ENCODE measurements around the gene EFL1.
"Not testable (repeated sequence)": the region's sequence is repeated elsewhere in the genome, so short reads cannot be mapped to it uniquely, and the experiment has no call there.

Gene EFL1

DNA sequence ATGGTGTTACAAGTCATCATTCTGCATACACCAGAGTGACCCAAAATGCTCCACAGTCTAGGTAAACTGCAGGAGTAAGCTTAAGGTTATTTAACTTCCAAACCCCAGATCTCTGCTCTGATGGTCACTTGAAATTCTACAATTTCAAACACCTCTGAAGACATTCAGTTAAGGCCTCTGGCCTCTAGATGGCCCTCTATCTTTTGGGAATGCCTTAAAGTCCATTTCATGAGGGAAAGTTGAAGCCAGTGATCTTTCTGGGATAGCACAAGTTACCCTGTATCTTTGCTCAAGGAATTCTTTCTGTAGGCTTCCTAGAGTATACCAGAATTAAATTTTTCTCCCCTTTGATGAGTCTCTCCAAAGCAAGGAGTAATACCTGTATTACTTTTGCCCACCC lies 18.7 kb upstream of the EFL1 start:
- not testable (repeated sequence) for DNase-seq (ENCODE audit: low spot score)

DNA sequence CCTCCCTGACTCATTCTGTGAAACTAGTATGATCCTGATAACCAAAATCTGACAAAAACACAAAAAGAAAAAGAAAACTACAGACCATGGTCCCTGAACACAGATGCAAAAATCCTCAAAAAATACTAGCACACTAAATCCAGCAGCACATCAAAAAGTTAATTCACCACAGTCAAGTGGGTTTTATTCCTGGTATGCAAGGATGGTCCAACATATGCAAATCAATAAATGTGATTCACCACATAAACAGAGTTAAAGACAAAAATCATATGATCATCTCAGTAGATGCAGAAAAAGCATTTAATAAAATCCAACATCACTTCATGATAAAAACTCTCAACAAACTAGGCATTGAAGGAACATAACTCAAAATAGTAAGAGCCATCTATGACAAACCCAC lies 12.9 kb upstream of the EFL1 start:
- no peak for DNase-seq (ENCODE audit: low spot score)

DNA sequence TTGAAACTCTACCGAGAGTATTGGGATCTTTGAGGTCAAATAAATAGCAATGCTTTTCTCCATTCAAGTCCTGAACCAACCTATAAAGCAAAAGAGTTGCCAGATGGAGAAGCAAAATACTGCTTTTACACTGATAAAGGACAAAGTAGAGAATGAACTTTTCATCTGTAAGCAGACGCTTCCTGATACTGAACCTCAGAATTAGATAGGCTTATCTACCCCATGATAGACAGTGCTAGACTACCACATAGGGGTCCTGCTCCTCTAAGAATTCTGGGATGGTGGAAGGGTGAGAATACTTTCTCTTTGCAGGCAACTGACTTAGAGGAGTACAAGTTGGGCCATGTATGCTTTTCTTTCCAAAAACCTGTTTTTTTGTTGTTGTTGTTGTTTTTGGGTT lies 9.6 kb upstream of the EFL1 start:
- DNase-seq (ENCODE audit: low spot score), result no peak

GRCh38 chr15:82268454-82268853 lies 5.9 kb upstream of the EFL1 start:
- DNase-seq (ENCODE audit: low spot score), result not testable (repeated sequence)

- DNase-seq (ENCODE audit: low spot score), result not testable (repeated sequence)
Measured at GRCh38 chr15:82267137-82267536, 4.6 kb upstream of the EFL1 start.

DNA sequence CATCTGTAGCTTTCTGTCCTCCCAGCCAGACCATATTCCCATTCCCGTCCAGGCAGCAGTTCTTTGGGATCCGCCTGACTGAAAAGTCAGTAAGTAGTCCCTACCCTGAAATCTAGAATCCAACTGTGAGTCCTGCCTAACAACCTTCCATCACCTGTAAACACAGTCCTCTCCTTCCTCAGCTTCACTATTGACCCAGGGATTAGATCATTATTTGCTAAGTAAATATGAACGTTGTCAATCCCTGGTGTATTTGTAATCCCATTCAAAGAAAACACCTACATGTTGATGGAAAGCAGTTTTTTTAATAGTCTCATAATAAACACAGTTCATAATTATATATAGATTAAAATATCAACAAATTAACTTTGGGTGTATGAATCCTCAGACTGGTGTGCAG lies 816 bp upstream of the EFL1 start:
- DNase-seq (ENCODE audit: low spot score), result no peak

DNA sequence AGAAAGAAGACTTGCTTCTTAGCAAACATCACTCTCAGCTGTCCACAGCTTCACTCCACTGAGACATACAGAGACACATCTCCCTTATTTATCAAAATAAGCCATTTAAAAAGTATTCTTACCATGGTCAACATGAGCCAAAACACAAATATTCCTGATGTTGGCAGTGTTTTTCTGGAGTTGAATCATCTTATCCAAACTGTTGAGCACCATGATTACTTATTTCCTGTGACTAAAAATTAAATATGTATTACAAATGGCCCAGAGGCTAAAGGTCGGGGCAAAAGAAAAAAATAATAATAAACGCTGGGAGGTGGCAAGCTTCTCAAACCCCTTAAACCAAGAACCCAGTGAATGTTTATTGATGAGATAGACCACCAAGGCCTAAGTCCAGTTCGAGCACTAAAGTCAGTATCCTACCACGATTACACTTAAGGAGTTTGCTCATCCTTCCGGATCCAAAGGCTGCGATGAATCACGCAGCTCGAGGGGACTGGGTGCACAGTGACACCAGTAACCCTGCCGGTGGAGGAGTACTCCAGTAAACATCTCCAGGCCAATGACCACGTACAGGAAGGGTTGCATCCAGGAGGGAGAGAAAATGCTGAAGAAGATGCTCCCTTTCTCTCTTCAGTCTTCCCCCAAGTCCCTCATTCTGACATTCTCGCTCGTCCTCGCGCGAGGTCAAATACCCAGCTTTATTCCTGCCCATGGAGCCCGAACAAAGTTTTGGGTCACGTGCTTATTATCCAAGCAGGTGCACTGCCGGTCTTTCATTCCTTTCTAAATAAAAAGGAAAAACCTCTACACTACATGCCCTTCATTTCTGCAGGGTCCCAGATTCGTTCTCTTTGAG lies 740 bp downstream of the EFL1 start:
- peak; percentile 37 for DNase-seq (ENCODE audit: low spot score)

- not testable (repeated sequence) for DNase-seq (ENCODE audit: low spot score)
Measured at GRCh38 chr15:82248261-82248660, 14.3 kb downstream of the EFL1 start.

DNA sequence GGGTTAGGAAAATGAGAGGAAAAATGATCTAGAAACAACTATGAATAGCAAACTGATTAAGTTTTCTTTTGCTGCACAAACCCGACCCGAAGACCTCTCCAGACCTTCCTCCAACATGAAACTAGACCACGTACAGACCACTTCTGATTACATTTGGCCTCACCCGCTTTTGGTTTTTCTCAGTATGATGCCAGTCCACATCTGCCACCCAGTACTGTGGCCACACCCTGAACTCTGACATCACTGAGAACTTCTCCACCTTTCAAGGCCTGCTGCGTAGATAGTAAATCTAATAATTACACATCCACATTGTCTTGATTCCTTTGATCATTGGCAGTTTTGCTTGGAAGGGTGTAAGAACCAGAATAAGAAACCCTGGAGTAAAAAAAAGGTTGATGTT lies 16.6 kb downstream of the EFL1 start:
- DNase-seq (ENCODE audit: low spot score), result not testable (repeated sequence)

DNA sequence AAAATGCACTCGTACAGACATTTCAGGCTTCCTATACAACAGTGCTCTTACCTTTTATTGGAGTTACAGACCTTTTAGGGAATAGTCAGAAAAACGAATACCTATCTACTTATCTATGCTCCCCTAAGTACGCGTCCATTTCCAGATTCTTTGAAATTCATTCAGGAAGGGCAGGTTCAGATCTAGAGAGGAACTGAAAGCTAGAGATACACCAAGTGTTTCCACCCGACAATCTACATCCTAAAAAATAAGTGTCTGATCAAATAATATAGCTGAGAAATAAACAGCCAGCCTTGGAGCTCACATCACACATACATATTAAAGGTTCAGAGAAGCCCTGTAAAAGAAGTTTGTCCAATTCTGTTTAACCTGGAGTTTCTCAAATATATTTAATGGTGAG lies 18.9 kb downstream of the EFL1 start:
- not testable (repeated sequence) for DNase-seq (ENCODE audit: low spot score)

DNA sequence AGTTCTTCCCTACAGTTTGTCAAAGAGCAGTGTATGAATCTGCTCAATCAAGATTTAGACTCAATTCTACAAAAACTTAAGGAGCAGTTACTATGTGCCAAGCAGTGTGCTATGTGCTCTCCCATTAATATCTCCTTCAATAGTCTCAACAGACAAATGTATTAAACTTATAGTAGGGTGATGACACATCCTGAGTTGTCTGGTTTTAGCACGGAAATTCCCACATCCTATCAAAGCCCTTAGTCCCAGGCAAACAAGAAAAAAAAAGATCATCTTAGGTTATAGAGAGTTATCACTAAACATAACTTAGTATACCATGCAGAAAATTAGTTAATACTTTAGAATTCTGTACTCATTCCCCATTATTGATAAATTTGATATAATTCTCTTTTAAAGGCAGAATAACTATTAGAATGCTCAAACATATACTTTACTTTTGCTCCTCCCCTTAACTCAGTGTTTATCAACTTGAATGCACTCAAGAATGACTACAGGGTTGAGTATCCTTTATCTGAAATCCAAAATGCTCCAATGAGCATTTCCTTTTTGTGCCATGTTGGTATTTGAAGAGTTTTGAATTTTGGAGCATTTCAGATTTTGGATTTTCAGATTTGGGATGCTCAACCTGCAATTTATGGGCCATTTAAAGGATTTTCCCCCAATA lies 20.6 kb downstream of the EFL1 start:
- not testable (repeated sequence) for DNase-seq (ENCODE audit: low spot score)

- DNase-seq (ENCODE audit: low spot score), result no peak
Measured at GRCh38 chr15:82239685-82240391, 22.7 kb downstream of the EFL1 start.

DNA sequence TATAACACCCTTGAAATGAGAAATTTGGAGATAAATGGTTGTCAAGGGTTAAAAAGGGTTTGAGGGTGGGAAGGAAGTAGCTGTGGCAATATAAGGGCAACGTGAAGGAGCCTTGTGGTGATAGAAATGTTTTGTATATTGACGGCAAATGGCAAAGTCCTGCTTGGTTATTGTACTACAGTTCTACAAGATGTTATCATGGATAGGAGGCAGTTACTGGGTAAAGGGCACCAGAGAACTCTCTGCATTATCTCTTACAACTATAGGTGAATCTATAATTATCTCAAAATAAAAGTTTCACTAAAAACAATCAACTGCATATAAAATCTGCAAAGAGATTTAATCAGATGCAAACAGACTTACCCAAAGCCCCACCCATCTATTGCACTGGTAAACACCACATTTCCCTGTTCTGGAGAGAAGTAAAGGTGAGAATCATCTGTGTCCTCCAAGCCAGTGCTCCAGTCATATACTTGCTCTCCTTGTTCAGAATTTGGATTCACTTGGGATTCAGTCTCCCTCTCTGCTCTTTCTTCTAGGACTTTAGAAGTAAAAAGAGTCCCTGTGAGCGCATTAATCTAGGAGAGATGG lies 24.5 kb downstream of the EFL1 start:
- not testable (repeated sequence) for DNase-seq (ENCODE audit: low spot score)

GRCh38 chr15:82231842-82232241 lies 30.7 kb downstream of the EFL1 start:
- DNase-seq (ENCODE audit: low spot score), result no peak

GRCh38 chr15:82231233-82231632 lies 31.3 kb downstream of the EFL1 start:
- DNase-seq (ENCODE audit: low spot score), result no peak

- no peak for DNase-seq (ENCODE audit: low spot score)
Measured at GRCh38 chr15:82228750-82229149, 33.8 kb downstream of the EFL1 start.

- DNase-seq (ENCODE audit: low spot score), result peak; percentile 1
Measured at GRCh38 chr15:82221535-82221934, 41.0 kb downstream of the EFL1 start.

DNA sequence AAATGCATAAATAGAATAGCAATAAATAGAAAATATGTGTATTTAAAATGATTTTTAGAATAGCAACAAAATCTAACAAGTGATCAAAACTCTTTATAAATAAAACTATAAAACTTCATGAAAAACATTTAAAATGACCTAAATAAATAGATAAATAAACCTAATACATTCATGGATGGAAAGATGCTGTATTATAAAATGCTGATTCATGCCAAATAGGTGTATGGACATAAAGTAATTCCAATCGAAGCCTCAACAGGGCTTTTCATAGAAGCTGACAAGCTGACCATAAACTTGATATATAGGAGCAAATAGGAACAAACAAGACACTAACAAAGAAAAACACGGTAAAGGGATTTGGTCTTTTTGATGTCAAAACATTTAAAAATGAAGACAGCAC lies 46.4 kb downstream of the EFL1 start:
- DNase-seq (ENCODE audit: low spot score), result not testable (repeated sequence)

GRCh38 chr15:82212201-82212600 lies 50.3 kb downstream of the EFL1 start:
- DNase-seq (ENCODE audit: low spot score), result not testable (repeated sequence)

DNA sequence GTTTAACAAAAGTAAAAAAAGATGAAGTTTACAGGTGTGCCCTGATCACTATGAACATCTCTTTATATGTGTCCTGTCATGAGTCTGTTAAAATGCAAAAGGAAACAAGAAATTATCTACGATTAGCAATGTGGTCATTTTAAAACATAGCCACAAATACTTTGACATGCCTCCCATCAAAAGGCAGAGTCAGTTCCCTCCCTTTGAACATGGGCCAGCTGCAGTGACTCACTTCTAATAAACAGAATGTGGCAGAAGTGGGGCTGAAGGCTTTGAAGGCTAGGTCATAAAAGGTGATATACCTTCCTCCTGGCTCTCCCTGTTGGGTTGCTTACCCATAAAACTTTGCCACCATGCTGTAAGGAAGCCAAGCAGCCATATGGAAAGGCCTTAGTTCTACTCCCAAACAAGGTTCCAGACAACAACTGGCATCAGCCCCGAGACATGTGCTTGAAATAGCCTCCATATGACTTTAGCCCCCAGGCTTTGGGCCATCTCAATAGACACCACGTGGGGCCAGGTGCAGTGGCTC lies 52.4 kb downstream of the EFL1 start:
- not testable (repeated sequence) for DNase-seq (ENCODE audit: low spot score)

DNA sequence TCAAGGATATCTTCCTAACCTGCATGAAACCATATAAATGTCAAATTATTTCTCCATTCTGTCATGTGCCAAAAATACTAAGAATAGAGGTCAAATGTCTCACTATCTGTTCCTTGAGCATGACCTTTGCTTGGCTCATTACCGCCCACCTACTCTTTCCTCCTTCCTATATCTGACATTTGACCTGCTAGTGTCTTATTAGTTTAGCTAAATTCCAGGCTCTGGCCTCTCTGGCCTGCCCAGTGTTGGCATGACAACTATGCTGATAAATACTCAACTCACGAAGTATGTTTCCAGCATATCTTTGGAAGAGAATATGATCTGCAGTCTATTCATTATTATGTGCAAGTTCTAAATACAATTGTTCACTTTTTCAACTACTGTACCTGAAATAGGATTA lies 58.0 kb downstream of the EFL1 start:
- not testable (repeated sequence) for DNase-seq (ENCODE audit: low spot score)

Data from hepatic stellate cell (primary cell).